ENCODE results near the gene UNC5A.

UNC5A gene

DNA sequence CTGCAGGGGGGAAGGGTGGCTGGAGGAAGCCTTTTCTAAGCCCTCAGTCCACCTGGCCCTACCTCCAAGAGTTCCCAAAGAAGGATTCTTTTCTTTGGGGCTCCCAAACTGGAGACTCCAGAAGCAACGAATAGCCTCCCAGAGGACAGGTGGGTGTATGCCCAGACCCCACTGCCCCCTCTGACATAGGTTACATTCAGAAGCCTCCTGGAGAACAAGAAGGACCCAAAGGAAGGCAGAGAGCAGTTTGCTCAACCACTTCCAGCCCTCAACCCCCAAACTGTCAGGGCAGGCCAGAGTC lies 78.5 kb downstream of the UNC5A start:
- no peak for TF ChIP-seq POLR2AphosphoS5 (IDR thresholded peaks at IDR 0.05; ENCODE audit: low read depth)
- TF ChIP-seq, protein P1, sequence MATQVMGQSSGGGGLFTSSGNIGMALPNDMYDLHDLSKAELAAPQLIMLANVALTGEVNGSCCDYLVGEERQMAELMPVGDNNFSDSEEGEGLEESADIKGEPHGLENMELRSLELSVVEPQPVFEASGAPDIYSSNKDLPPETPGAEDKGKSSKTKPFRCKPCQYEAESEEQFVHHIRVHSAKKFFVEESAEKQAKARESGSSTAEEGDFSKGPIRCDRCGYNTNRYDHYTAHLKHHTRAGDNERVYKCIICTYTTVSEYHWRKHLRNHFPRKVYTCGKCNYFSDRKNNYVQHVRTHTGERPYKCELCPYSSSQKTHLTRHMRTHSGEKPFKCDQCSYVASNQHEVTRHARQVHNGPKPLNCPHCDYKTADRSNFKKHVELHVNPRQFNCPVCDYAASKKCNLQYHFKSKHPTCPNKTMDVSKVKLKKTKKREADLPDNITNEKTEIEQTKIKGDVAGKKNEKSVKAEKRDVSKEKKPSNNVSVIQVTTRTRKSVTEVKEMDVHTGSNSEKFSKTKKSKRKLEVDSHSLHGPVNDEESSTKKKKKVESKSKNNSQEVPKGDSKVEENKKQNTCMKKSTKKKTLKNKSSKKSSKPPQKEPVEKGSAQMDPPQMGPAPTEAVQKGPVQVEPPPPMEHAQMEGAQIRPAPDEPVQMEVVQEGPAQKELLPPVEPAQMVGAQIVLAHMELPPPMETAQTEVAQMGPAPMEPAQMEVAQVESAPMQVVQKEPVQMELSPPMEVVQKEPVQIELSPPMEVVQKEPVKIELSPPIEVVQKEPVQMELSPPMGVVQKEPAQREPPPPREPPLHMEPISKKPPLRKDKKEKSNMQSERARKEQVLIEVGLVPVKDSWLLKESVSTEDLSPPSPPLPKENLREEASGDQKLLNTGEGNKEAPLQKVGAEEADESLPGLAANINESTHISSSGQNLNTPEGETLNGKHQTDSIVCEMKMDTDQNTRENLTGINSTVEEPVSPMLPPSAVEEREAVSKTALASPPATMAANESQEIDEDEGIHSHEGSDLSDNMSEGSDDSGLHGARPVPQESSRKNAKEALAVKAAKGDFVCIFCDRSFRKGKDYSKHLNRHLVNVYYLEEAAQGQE (IDR thresholded peaks at IDR 0.05; ENCODE audit: insufficient replicate concordance, low read depth), result no peak
- DNase-seq (ENCODE audit: low read depth in 1 of 2, low spot score in 1 of 2), result no peak
- H3K27ac ChIP-seq (replicated peaks), result no peak overlapping the region
- no peak overlapping the region for H3K4me3 ChIP-seq (replicated peaks; ENCODE audit: insufficient read depth, low read length)
- no peaks in the 10 kb centered on the region for H3K27me3 ChIP-seq (ENCODE audit: insufficient read depth, poor library complexity, severe bottlenecking)

DNA sequence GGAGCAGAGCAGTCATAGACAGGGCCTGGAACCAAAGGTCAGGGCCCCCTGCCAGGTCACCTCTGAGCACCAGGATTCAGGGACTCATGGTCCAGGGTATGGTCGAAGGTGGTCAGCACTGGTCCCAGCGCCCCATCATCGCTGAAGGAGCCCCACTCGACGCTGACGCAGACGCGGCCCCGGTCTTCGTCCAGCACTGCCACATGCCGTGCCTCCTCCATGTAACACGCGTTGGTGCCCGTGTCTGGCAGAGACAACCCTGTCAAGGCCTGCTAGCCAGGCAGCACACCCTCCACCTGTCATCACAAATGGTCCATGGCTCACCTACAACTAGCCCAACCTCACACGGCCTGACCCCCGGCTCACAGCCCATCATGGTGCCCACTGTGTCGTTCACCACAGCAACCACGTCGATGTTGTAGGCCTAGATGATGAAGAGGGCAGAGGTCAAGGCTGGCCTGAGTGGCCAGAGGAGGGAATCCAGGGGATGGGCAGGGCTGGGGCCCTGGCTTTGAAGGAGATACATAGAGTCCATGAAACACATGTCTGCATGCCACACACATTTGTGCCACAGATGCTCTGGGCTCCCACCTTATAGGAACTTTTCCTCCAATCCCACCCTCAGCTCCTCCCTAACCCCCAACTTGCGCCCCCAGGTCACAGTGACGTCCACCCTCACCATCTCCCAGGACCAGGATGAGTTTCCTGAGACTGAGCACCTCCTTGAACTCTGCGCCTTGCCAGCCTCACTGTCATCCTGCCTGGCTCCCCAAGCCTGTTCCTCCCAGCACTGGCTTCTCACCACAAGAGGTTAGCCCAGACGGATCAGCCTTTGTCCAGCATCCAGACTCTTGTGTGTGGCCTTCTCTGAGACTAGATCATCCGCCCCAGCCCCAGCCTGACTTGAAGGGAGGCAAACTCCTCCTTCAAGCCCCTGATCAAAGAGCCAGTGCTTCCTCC lies 79.2 kb downstream of the UNC5A start:
- no peak for DNase-seq (ENCODE audit: low read depth in 1 of 2, low spot score in 1 of 2)
- no peak overlapping the region for H3K27ac ChIP-seq (replicated peaks)
- H3K4me3 ChIP-seq (replicated peaks; ENCODE audit: insufficient read depth, low read length), result no peak overlapping the region
- no peak for TF ChIP-seq POLR2AphosphoS5 (IDR thresholded peaks at IDR 0.05; ENCODE audit: low read depth)
- TF ChIP-seq, protein P2, sequence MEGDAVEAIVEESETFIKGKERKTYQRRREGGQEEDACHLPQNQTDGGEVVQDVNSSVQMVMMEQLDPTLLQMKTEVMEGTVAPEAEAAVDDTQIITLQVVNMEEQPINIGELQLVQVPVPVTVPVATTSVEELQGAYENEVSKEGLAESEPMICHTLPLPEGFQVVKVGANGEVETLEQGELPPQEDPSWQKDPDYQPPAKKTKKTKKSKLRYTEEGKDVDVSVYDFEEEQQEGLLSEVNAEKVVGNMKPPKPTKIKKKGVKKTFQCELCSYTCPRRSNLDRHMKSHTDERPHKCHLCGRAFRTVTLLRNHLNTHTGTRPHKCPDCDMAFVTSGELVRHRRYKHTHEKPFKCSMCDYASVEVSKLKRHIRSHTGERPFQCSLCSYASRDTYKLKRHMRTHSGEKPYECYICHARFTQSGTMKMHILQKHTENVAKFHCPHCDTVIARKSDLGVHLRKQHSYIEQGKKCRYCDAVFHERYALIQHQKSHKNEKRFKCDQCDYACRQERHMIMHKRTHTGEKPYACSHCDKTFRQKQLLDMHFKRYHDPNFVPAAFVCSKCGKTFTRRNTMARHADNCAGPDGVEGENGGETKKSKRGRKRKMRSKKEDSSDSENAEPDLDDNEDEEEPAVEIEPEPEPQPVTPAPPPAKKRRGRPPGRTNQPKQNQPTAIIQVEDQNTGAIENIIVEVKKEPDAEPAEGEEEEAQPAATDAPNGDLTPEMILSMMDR (IDR thresholded peaks at IDR 0.05; ENCODE audit: insufficient read depth, low read length), result no peak
- TF ChIP-seq SPI1 (IDR thresholded peaks at IDR 0.05; ENCODE audit: borderline replicate concordance, low read depth), result no peak
- TF ChIP-seq, protein P1 (IDR thresholded peaks at IDR 0.05; ENCODE audit: insufficient replicate concordance, low read depth), result no peak
- TF ChIP-seq GABPA (IDR thresholded peaks at IDR 0.05; ENCODE audit: low read depth), result no peak
- H3K27me3 ChIP-seq (ENCODE audit: insufficient read depth, poor library complexity, severe bottlenecking), result no peaks in the 10 kb centered on the region

DNA sequence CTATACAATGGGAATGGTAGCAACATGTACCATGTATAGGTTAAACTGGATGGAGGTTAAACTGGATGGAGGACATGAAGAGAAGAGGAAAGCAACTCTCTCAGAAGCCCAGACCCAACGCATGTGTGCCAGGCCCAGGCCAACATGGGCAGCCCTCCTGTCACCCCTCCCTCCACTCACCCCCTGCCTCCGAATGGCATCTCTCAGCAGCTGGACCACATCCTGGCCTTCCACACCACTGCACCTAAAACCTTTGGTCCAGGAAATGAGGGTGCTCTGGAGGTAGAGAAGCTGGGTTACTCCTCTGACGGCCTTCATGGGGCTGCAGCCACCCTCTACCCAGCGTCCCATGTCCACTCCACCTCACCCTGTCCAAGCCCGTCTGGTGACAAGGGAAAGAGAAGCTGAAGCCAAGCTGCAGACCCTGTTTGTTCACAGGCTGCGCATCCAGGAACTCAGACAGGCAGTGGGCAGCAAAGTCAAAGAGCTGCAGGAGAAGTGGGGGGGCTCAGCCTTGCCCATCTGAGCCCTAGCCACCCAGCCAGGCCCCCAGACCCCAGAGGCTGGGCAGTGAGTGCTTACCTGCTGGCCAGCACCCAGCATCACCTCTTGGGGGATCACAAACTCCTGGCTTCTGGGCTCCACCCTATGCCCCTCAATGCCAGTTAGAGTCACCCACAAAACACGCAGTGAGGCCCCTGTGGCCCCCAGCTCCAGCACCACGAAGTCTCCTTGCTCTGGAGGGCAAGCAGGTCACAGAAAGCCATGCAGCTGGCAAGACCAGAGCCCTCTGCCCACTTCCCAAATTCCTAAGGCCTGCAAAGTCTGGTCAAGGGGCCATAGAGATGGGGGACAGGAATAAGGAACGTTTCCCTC lies 80.3 kb downstream of the UNC5A start:
- no peak overlapping the region for H3K27ac ChIP-seq (replicated peaks)
- H3K4me3 ChIP-seq (replicated peaks; ENCODE audit: insufficient read depth, low read length), result no peak overlapping the region
- DNase-seq (ENCODE audit: low read depth in 1 of 2, low spot score in 1 of 2), result no peak
- TF ChIP-seq GABPA (IDR thresholded peaks at IDR 0.05; ENCODE audit: low read depth), result no peak
- TF ChIP-seq, protein P2 (IDR thresholded peaks at IDR 0.05; ENCODE audit: insufficient read depth, low read length), result no peak
- TF ChIP-seq POLR2AphosphoS5 (IDR thresholded peaks at IDR 0.05; ENCODE audit: low read depth), result no peak
- TF ChIP-seq SPI1 (IDR thresholded peaks at IDR 0.05; ENCODE audit: borderline replicate concordance, low read depth), result no peak
- TF ChIP-seq, protein P1 (IDR thresholded peaks at IDR 0.05; ENCODE audit: insufficient replicate concordance, low read depth), result no peak
- H3K27me3 ChIP-seq (ENCODE audit: insufficient read depth, poor library complexity, severe bottlenecking), result no peaks in the 10 kb centered on the region
